GM19238 (cell line): ENCODE measurements around the gene PHC1.
"Not testable (repeated sequence)": the region's sequence is repeated elsewhere in the genome, so short reads cannot be mapped to it uniquely, and the experiment has no call there.

Experiments
- DNase-seq: peaks from one replicate; pipeline ENCODE4 v3.0.0; 2011; ENCODE audit warnings: low spot score; ENCODE audit not compliant: insufficient read length

PHC1 gene

GRCh38 chr12:8914033-8914715 is at the start of gene PHC1:
Gene PHC1 (plus strand): TSS chr12:8914509. CDS start chr12:8917678, 3,169 bp downstream.
- peak; percentile 64 for DNase-seq

- DNase-seq: no peak
These were observed 47.9 kb upstream of the PHC1 start for GRCh38 chr12:8866429-8866828.

GRCh38 chr12:8867009-8867408 is 47.3 kb upstream of the PHC1 start:
- no peak for DNase-seq

- no peak for DNase-seq
These were observed 46.5 kb upstream of the PHC1 start for GRCh38 chr12:8867786-8868185.

GRCh38 chr12:8870586-8870985 is 43.7 kb upstream of the PHC1 start:
- DNase-seq: no peak

- DNase-seq: no peak
These were observed 43.2 kb upstream of the PHC1 start for GRCh38 chr12:8871068-8871467.

GRCh38 chr12:8876887-8877286 is 37.4 kb upstream of the PHC1 start:
- DNase-seq: no peak

- no peak for DNase-seq
These were observed 27.6 kb upstream of the PHC1 start for GRCh38 chr12:8886502-8887284.

GRCh38 chr12:8887285-8887715 is 27.0 kb upstream of the PHC1 start:
- no peak for DNase-seq

GRCh38 chr12:8890313-8891085 is 23.8 kb upstream of the PHC1 start:
- peak; percentile 46 for DNase-seq

GRCh38 chr12:8891976-8892375 is 22.3 kb upstream of the PHC1 start:
- no peak for DNase-seq

GRCh38 chr12:8894378-8894777 is 19.9 kb upstream of the PHC1 start:
- DNase-seq: no peak

- DNase-seq: no peak
These were observed 19.3 kb upstream of the PHC1 start for GRCh38 chr12:8894986-8895385.

GRCh38 chr12:8897081-8897480 is 17.2 kb upstream of the PHC1 start:
- no peak for DNase-seq

GRCh38 chr12:8899830-8900229 is 14.5 kb upstream of the PHC1 start:
- no peak for DNase-seq

GRCh38 chr12:8902703-8903102 is 11.6 kb upstream of the PHC1 start:
- DNase-seq: not testable (repeated sequence)

- DNase-seq: no peak
These were observed 10.7 kb upstream of the PHC1 start for GRCh38 chr12:8903646-8904045.

- DNase-seq: no peak
These were observed 9.6 kb upstream of the PHC1 start for GRCh38 chr12:8904665-8905064.

- no peak for DNase-seq
These were observed 8.8 kb upstream of the PHC1 start for GRCh38 chr12:8905546-8905945.

- DNase-seq: no peak
These were observed 7.8 kb upstream of the PHC1 start for GRCh38 chr12:8906266-8907180.

GRCh38 chr12:8907513-8907912 is 6.8 kb upstream of the PHC1 start:
- DNase-seq: no peak
